ENCODE measurements around the gene ST7.

The ST7 gene

GRCh38 chr7:117067340-117067739, 114.0 kb downstream of the ST7 start:
- peak; percentile 27 for DNase-seq (ENCODE audit: low spot score)

DNA sequence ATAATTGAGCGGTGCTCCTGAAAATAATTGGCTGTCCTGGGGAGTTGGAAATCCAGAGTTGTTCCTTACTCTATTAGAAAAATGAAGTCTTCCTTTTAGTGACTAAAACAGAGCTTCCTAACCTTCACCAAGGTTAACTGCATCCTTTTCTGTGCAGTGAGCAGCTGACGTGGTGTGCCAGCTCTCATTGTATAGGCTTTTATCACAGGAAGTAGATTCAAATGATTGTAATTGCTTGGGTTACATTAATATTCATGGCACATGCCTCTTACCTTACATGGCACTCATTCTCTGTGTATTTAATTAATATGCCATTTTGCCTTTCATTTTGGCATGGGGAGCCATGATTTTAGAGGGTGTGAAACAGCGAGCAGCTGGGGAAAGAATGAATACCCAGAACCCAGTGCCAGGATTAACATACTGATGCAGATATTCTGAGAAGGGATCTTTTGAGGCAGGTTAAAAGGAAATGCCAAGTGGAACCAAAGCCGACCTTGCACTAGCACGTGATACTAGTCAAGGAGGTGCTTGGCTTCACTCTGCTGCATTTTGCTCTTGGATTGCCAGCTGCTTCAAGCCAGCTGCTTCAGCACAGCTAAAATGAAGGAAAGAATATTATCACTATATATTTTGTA, 115.3 kb downstream of the ST7 start:
- no peak for DNase-seq (ENCODE audit: low spot score)

DNA sequence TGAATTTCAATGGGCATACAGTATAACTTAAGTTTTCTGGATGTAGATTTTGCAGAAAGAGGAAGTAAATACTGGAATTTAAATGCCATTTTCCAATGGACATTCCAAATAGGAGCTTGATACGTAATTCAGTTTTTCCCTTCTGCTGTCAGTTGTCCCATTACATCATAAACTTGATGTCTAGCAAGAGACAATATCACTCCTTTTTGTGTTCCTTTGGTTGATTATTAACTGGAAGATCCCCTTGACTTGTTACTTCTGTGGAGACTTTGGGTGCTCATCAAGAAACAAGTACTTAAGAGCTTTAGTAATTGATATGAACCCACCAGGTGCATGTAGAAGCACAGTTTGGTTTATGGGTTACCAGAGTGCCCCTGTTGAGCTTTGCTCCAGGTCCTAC, 116.1 kb downstream of the ST7 start:
- no peak for DNase-seq (ENCODE audit: low spot score)

DNA sequence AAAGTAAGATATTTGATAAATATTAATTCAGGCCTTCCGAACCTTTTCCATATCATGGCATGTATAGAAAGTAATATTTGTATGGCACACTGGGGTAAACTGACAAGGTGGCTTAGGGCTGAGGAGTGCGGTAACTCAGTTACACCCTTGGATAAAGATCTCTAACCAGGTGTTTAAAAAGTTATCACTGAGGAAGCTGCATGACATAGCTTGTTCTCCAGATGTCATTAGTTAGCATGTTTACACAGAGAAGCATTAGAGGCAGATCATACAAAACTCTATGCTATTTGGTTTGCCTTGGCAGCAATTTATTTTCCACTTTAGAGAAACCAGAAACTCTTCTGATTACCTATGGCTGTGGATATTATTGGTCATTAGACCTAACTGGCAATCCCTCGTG, 118.2 kb downstream of the ST7 start:
- no peak for DNase-seq (ENCODE audit: low spot score)

DNA sequence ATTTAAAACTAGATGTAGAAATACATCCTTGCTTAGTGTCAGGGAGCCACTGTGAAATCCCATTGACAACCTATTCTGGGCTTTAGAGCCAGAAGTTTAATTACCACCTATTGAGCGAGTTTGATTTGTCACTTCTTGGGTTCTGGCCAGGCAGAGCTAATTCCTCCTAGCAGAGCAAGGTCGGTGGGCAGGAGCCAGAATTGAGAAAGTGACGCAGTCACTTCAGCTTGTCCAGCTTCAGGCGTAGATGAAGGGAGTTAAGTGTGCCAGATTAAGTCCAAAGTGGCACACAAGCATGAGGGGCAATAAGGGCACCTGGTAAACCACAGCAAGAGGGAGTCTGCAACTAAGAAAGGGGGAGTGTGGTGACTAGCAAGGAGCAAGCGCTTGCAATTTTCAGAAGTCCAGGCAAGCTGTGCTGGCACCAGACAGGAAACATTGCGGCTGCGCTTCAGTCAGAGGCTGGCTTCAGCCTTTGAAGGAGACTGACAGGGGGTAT, 119.4 kb downstream of the ST7 start:
- DNase-seq (ENCODE audit: low spot score), result peak; percentile 39

- DNase-seq (ENCODE audit: low spot score), result no peak
Measured at GRCh38 chr7:117074378-117074777, 121.1 kb downstream of the ST7 start.

GRCh38 chr7:117075934-117076333, 122.6 kb downstream of the ST7 start:
- DNase-seq (ENCODE audit: low spot score), result no peak

- DNase-seq (ENCODE audit: low spot score), result no peak
Measured at GRCh38 chr7:117076426-117076943, 123.2 kb downstream of the ST7 start.

- DNase-seq (ENCODE audit: low spot score), result no peak
Measured at GRCh38 chr7:117077658-117078057, 124.4 kb downstream of the ST7 start.

DNA sequence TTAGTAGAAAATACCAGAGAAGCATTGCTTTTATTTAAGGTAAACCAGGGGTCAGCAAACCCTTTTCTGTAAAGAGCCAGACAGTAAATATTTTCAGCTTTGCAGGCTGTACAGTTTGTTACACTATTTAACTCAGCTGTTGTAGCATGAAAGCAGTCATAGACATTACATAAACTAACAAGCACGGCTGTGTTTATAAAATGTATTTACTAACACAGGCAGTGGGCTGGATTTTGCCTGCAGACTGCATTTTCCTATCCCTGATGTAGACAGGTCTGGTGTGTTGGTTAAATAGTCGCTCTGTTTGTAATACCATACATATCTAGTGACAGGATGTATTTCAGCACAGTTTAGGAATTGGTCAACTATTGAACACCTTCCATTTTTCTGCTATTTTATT, 129.3 kb downstream of the ST7 start:
- no peak for DNase-seq (ENCODE audit: low spot score)

DNA sequence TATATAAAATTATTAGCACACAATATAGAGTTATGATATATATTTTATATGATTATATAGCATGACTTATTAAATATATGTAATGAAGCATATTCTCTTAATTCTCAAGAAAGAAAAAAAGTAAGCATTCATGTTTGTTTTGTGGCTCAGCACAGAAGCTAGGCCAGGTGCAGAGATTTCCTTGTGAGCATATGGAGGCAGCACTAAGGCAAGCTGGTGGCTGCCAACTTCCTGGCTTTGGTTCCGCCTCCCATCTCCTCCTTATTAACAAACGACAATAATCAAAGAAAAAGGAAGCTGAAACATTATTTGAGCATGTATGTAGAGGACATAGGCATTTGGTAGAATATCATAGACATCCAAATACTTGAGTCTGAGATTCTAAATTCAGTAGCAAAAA, 130.3 kb downstream of the ST7 start:
- no peak for DNase-seq (ENCODE audit: low spot score)

- no peak for DNase-seq (ENCODE audit: low spot score)
Measured at GRCh38 chr7:117084286-117084685, 131.0 kb downstream of the ST7 start.

DNA sequence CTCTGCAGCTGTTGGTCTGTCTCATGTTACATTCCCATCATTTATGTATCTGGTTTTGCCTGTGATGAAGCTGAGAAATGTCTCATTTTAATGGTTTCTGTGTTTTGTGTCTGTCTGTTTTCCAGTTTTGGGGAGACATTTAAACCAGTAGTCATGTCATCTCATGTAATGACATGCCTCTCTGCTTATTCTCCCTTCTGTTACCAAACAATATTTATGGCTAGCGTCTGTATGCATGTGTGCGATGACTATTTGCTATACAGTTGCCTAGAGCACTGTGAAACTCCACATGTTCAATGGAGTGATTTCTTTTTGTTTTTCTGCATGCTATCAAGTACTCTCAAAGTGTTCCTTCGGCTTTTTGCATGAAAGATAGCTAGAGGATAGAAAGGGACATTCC, 132.0 kb downstream of the ST7 start:
- no peak for DNase-seq (ENCODE audit: low spot score)

DNA sequence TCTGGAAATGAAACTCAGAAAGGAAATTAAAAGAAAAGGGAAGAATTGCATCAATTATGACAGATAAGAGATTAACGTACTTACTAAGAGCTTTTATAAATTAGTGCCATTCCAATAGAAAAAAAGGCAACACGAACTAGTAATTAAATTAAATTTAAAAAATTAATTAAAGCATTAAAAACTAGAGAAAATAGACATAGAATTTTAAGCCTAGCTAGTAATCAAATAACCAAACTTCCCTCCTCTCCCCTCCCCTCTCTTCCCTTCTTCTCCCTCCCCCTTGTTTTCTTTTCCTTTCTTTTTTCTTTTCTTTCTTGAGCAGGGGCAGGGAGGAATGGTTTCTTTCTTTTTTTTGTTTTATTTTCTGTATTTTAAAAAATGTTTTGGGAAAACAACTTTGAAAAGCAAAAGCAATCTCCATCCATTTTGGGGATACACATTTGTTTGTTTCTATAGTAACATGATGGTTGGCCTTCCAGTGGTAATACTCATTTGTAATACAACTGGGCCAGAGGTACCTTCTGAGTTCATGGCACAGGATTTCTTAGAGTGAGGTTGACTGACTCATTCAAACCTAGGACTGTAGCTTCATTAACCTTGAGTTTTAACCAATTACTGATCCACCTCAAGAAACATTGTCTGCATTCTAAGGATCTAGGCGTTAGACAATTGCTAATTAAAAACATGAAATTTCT, 132.6 kb downstream of the ST7 start:
- DNase-seq (ENCODE audit: low spot score), result no peak

DNA sequence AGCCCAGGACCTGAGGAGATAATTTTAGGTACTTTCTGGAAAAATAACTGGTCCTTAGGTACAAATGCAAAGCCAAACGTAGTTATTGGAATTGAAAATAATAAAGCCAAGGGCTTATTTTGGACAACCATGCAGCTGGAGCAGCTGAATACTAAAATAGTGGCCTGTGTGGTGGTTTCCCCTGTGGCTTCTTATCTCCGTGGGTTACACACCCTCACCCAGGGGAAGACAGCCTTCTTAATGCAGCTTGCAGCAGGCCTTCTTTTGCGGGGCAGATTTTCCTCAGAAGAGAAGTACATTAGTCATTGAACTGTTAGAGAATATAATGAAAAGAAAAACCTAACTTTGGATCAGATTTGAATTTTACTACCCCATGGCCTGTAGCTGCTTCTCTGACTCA, 133.5 kb downstream of the ST7 start:
- DNase-seq (ENCODE audit: low spot score), result no peak

GRCh38 chr7:117087639-117088396, 134.5 kb downstream of the ST7 start:
- DNase-seq (ENCODE audit: low spot score), result no peak

DNA sequence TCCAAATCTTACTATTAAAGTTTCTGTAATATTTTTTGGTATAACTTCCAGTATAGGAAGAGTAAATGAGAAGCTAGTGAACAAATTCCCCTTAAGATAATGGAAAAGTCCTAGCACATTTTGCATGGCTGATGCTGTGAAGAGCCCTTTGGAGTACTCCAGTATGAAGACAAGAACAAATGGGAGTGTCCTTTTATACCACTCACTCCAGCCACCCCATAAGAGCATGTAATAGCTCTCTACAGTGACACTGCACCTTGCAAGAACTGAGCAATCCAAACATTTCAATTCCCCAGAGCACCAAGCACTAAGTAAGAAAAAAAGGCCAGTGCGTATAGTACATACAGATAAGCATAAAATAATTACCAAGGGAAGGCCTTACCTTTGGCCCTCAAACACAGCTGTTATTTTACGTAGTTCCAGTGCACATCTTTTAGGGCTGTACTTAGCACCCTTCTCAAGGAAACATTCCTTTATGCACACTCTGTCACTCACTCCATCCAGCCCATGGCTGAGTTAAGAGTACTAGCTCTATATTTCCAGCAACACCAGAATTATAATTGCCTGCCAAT, 135.4 kb downstream of the ST7 start:
- no peak for DNase-seq (ENCODE audit: low spot score)

GRCh38 chr7:117090791-117091190, 137.5 kb downstream of the ST7 start:
- DNase-seq (ENCODE audit: low spot score), result no peak

DNA sequence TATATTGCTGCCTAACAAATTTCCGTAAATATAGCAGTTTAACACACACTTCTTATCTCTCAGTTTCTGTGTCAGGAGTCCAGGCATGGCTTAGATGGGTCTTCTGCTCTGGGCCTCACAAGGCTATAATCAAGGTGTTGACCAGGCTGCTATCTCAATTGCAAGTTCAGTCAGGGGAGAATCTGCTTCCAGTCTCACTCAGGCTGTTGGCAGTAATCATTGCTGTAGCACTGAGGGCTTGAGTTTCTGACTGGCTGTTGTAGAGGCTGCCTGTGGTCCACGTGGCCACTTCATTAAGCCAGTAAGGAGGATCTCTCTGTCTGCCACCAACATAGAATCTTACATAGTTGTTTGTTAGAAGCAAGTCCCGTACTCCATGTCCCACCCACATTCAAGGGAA, 138.4 kb downstream of the ST7 start:
- DNase-seq (ENCODE audit: low spot score), result no peak

DNA sequence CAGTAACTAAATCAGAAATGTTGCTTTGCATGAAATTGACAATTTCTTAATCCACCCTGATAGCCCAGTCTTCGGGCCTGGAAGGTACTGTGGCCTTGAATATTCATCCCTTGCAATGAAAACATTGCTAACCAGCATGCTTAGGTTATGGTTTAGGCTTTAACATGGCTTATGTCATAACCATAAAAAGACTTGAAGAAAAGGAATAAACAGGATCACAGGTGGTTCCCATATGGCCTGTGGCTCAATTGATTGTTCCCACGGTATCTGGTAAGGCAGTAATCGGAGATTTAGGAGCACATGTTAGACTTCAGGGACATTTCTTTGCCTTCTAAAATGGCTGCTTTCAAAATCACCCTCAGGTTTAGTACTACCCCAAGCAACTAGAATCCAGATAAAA, 139.5 kb downstream of the ST7 start:
- no peak for DNase-seq (ENCODE audit: low spot score)

DNA sequence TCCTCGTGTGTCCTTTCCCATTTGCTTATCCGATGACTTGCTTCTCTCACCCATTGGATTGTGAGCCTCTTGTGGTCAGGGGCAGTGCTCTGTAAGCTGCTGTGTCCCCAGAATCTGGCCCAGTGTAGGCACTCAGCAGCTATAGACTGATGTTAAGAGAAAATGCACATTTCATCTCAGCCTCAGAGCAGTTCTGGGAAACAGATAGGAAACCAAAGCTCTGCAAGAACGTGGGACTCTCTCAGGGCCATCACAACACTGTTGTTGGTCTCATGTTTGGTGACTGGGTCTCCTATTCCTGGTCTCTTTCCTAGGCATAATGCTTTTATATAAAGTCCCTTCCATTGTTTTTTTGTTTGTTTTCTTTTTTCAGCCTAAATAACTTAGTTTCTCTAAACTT, 141.2 kb downstream of the ST7 start:
- DNase-seq (ENCODE audit: low spot score), result no peak

- DNase-seq (ENCODE audit: low spot score), result no peak
Measured at GRCh38 chr7:117095055-117095454, 141.8 kb downstream of the ST7 start.

DNA sequence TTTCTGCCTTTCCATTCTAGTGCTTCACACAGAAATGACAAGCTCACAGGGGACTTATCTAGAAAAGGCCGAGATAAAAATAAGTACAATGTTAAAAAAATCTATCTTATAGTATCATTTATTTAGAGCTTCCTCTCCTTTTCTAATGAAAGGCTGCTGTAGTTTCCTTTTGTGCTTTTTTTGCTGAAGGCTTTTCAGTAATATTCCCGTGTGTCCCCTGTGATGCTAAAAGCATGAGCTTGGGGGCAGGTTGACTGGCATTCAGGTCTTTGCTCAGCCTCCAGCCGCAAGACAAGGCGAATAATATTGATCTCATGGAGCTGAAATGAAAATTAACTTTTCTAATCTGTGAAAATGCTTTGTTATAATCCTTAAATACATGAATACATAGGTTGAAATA, 143.0 kb downstream of the ST7 start:
- no peak for DNase-seq (ENCODE audit: low spot score)
